Nephron progenitor cell (in vitro differentiated cells): ENCODE measurements around the gene TMEM127.
"Not testable (repeated sequence)": the region's sequence is repeated elsewhere in the genome, so short reads cannot be mapped to it uniquely, and the experiment has no call there.

Experiments used
- DNase-seq: peaks from one replicate; pipeline ENCODE4 v3.0.0; 2021
- H3K27ac Mint-ChIP-seq: 2 replicates; pipeline ENCODE4 v1.8.0; 2021; ENCODE audit warnings: mild to moderate bottlenecking, moderate library complexity, mixed read lengths
- H3K27me3 Mint-ChIP-seq: 2 replicates; pipeline ENCODE4 v1.8.0; 2021; ENCODE audit warnings: mild to moderate bottlenecking, low read depth, mixed read lengths; ENCODE audit not compliant: poor library complexity
- H3K36me3 Mint-ChIP-seq: 2 replicates; pipeline ENCODE4 v1.8.0; 2021; ENCODE audit warnings: low read depth, mixed read lengths
- H3K4me1 Mint-ChIP-seq: 2 replicates; pipeline ENCODE4 v1.8.0; 2021; ENCODE audit warnings: mixed read lengths
- H3K4me3 Mint-ChIP-seq: 2 replicates; pipeline ENCODE4 v1.8.0; 2021; ENCODE audit warnings: mild to moderate bottlenecking, moderate library complexity, mixed read lengths
- H3K9me3 Mint-ChIP-seq: 2 replicates; pipeline ENCODE4 v1.8.0; 2021; ENCODE audit warnings: mild to moderate bottlenecking, moderate library complexity, mixed read lengths
- CTCF ChIP-seq: fragments of 200-600 bp; sonication (generic); IDR thresholded peaks from 2 replicates; pipeline ENCODE4 v1.5.0; 2021; ENCODE audit warnings: antibody characterized with exemption

Gene TMEM127

DNA sequence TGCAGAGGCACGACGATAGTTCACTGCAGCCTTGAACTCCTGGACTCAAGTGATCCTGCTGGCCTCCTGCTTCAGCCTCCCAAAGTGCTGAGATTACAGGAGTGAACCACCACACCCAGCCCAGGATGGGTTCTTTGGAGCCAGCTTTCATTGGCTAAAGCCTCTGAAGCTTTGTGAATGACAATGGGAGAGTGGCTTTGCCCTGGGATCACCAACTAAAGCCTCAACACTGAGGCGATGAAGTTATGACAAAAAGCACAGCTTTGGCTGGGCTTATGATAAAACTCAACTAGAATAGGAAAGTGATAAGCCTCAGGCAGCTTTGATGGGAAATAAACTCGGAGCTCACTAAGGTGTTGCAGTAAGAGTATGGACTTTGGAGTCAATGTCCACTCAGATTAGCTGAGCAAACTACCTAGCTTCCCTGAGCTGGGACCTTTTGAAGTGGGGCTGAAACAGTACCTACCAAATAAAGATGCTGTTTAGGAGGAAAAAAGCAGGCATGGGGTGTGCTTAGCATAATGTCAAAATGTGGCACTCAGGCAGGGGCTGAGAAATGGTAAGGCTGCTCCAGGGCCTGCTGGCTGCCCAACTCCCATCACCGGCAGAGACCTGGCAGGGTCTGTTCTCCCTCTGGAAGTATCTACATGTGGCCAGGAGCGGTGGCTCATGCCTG lies 4.3 kb downstream of the TMEM127 start:
- Mint-ChIP-seq H3K36me3 (peaks cover 7% of the 10 kb centered on the region), H3K4me1 (peaks cover 47% of the 10 kb centered on the region), H3K4me3 (no peak overlapping the region), H3K27ac (no peak overlapping the region), H3K9me3 (no peaks in the 10 kb centered on the region), H3K27me3 (no peaks in the 10 kb centered on the region)
- no peak for DNase-seq
- TF ChIP-seq CTCF, result no peak

GRCh38 chr2:96260387-96261260 lies 5.2 kb downstream of the TMEM127 start:
- Mint-ChIP-seq H3K4me1 (peaks cover 44% of the 10 kb centered on the region), H3K4me3 (peak overlapping the region; percentile 48)
- DNase-seq, result peak; percentile 37

DNA sequence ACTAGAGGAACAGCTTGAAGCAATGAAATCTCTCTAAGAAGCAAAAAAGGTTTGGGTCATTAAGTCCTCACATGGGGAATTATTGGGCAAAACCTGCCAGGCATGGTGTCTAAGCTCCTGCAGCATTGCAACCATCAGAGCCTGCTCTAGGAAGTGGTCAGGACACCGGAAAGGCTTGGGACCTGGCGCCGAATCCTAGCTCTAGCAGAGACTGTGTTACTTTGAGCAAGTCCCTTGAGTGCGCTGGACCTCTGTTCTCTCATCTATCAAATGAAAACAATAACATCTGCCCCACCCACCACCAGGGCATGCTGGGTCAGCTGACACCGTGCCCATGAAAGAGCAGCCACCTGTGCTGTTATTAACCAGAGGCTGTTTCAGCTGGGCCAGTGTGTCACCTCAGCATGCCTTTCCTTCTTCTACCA lies 6.3 kb downstream of the TMEM127 start:
- H3K36me3 Mint-ChIP-seq, result peaks cover 12% of the 10 kb centered on the region
- no peak for DNase-seq
- no peaks in the 10 kb centered on the region for H3K9me3 Mint-ChIP-seq
- H3K4me3 Mint-ChIP-seq, result no peak overlapping the region
- H3K27ac Mint-ChIP-seq, result peak overlapping the region; percentile 98
- no peak for TF ChIP-seq CTCF
- H3K27me3 Mint-ChIP-seq, result no peaks in the 10 kb centered on the region
- peaks cover 39% of the 10 kb centered on the region for H3K4me1 Mint-ChIP-seq

More at GRCh38 chr2:96260387-96261260, 5.2 kb downstream of the TMEM127 start:
- no peak for TF ChIP-seq CTCF
- H3K9me3 Mint-ChIP-seq, result no peaks in the 10 kb centered on the region
- H3K27ac Mint-ChIP-seq, result peak overlapping the region; percentile 98
- H3K27me3 Mint-ChIP-seq, result no peaks in the 10 kb centered on the region
- H3K36me3 Mint-ChIP-seq, result peaks cover 7% of the 10 kb centered on the region

- Mint-ChIP-seq H3K27ac (no peak overlapping the region), H3K4me1 (peaks cover 28% of the 10 kb centered on the region), H3K9me3 (no peaks in the 10 kb centered on the region)
These were observed 7.4 kb downstream of the TMEM127 start for GRCh38 chr2:96258166-96259022.

DNA sequence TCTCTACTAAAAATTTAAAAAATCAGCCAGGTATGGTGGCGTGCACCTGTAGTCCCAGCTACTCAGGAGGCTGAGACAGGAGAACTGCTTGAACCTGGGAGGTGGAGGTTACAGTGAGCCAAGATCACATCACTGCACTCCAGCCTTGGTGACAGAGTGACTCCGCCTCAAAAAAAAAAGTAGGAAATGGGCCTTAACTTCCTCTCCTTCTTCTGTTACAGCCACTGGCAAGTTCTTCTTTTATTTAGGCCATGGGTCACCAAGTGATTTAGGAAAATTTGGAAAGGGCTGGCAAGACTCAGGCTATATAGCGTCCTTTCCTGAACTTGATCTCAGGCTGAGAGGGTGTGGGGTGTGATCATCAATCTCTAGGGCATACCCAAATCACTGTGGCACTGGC lies 8.1 kb downstream of the TMEM127 start:
- H3K9me3 Mint-ChIP-seq, H3K27ac Mint-ChIP-seq, DNase-seq, H3K4me3 Mint-ChIP-seq, H3K27me3 Mint-ChIP-seq: not testable (repeated sequence)
- H3K4me1 Mint-ChIP-seq, result peaks cover 27% of the 10 kb centered on the region
- H3K36me3 Mint-ChIP-seq, result peaks cover 26% of the 10 kb centered on the region

More at GRCh38 chr2:96258166-96259022, 7.4 kb downstream of the TMEM127 start:
- no peak for DNase-seq
- Mint-ChIP-seq H3K36me3 (peaks cover 23% of the 10 kb centered on the region), H3K4me3 (no peak overlapping the region), H3K27me3 (no peaks in the 10 kb centered on the region)
- TF ChIP-seq CTCF, result no peak
